Inflammatory macrophage treated with lipopolysaccharide for 1 hour (primary cell): ENCODE data around the gene OR51L1.
"Not testable (repeated sequence)": the region's sequence is repeated elsewhere in the genome, so short reads cannot be mapped to it uniquely, and the experiment has no call there.

Source experiments
- DNase-seq, 2 donors: peaks; one replicate each; pipeline ENCODE4 v3.0.0-alpha.2; 2020 to 2022

OR51L1 gene, protein sequence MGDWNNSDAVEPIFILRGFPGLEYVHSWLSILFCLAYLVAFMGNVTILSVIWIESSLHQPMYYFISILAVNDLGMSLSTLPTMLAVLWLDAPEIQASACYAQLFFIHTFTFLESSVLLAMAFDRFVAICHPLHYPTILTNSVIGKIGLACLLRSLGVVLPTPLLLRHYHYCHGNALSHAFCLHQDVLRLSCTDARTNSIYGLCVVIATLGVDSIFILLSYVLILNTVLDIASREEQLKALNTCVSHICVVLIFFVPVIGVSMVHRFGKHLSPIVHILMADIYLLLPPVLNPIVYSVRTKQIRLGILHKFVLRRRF

DNA sequence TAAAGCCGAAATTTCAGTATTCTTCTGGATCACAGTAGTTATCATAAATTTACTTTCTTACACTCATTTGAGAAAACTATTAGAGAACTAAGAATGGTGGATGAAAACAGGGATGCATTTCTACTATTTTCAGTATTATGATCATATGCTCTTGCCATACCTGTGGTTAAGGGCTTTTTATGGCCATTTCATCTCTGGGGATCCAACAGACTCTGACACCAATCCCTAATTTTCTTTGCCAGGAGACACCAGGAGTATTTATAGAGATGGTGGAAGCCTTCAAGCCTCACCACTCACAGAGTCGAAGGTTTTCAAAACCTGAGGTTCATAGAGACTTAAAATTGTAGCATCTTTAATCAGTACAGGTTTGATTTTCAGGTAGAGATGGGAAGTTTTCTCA, at the start of gene OR51L1:
Gene OR51L1, plus strand, starts transcription at position 301 of the 400 bp plus-strand sequence. CDS start 4,132 bp downstream, outside the sequence.
- no peak for DNase-seq

DNA sequence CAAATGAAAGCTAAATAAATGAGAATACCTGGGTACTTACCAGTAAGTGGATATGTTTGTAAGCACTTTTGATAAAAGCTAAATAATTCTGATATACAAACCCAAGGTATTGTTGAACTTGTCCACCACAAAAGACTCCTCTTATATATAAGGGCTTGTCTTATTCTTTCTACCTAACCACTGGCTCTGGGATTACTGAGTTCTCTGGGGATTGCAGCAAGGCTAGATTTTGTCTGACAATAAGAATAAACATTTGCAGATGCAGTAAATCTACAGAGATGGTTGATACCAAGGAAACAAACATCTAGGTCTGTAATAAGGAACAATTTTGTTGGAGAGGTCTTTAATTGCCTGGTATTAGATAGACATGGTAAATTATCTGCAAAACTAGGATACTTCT, 47.1 kb upstream of the OR51L1 start, which contains the start of gene OR51A4:
Gene OR51A4, minus strand, starts transcription at position 101 of the 400 bp plus-strand sequence. CDS start 505 bp downstream, outside the sequence.
- no peak for DNase-seq

DNA sequence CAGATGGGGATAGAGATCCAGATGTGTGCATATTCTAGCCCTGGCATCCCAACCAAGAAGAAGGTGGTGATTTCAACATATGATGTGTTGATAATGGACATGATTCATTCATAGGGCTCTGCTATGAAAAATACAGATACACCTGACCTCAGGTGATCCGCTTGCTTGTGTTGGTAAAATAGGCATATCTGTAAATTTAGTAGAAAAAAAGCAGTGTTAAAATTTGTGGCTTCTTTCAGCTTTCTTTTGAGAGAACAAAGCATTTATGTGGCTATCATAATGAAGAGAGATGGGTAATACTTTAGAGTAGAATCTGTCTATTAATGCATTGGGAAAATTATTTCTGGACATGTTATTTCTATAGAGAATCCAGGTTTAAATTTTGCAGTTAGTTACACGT, 39.0 kb upstream of the OR51L1 start, which contains the start of gene OR51A2:
Gene OR51A2, minus strand, starts transcription at position 101 of the 400 bp plus-strand sequence. Its CDS starts 0 bp downstream, at position 101.
- not testable (repeated sequence) for DNase-seq

DNA sequence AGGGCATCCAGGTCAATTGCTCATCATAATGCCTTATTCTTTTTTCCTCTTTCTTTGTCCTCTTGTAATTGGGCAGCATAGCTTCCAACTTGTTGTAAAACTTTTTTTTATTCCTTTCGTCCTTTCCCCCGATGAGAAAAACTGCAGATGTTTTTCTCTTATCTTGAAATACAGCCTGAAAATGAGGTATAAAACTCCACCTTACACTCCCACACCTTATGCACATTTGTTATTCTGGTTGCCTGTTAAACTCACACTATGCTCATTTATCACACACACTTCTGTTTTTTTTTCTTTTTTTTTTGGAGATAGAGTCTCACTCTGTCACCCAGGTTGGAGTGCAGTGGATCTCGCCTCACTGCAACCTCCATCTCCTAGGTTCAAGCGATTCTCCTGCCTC, 37.3 kb upstream of the OR51L1 start:
- no peak for DNase-seq

DNA sequence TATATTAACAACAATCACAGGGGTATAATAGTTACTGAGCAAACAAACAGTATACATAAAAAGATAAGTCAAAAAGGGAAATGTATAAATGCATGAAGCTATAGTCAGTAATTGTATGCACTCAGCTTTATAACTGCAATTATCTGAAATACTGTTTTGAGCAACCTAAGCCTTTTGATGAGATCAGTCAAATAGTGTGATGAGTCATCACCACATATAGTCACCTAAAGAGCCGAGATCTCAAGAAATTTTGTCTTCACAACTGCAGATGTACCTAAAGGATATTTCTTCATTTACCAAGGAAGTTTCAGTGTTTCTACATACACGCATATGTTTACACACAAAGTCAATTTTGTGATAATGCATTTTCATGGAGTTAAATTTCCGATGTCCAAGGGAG, 33.8 kb upstream of the OR51L1 start:
- DNase-seq: no peak

DNA sequence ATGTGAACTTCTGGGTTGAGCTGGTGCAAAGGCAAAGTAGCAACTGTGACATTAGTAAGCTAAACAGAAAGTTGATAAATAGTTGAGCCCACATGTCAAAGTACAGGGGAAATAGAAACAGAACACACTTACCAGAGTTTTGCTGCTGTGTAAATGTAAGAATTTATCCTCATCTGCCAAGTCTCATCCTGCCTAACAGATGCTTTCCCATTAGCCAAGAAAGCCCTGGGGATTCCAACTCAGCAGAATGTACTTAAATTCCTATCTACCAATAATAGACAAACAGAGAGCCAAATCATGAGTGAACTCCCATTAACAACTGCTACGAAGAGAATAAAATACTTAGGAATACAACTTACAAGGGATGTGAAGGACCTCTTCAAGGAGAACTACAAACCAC, 31.8 kb upstream of the OR51L1 start:
- no peak for DNase-seq

DNA sequence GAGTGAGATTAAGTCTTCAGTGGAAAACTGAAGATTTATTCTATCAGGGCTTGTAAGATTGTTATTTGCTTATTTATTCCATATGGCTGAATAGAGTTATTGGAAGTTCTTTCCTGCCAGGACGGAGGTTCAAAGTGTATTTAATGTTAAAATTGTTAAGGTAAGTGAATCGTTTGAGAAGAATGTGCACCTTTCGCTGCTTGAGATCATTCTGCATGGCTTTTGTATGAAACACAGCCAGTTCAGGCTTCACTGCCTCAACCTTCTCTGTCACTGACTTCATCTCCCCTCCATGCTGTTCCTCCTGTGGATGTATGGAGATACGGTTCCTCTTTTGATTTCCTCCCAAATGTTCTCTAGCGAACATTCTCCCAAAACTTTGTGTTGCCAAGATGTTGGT, 19.2 kb upstream of the OR51L1 start:
- DNase-seq: no peak

DNA sequence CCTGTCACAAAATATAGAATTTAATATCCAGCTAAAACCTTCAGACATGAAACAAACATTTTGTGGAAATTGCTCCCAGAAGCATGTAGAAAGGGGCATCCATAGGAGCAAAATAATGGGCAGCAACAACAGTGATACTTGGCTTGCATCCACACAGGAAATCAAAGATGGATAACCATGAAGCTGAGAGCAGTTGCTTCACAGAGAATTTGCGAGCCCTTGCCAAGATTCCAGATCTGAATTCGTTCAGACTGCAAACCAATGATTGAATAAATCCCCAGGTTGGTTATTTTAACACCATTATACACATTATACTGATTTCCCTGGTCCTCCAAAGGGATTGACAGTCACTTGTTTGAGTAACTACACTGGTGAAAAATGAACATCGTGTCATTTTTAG, 15.6 kb upstream of the OR51L1 start:
- no peak for DNase-seq

DNA sequence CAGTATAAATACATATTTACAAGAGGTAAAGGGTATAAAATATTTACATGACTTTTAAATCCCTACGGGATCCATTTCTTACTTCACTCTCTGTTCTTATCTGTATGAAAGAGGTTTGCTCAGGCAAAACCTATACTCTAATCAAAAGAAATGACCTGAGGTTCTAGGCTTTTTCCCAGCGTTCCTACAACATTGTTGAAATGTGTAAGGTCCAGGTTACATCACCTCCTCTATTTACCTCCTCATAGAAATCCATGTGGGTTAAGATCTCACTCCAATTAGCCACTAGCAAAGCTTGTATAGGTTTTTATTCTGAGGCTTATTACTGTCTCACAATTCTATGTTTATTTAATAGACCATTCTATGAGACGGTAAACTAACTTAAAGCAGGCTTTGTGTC, 12.0 kb upstream of the OR51L1 start:
- DNase-seq: no peak

DNA sequence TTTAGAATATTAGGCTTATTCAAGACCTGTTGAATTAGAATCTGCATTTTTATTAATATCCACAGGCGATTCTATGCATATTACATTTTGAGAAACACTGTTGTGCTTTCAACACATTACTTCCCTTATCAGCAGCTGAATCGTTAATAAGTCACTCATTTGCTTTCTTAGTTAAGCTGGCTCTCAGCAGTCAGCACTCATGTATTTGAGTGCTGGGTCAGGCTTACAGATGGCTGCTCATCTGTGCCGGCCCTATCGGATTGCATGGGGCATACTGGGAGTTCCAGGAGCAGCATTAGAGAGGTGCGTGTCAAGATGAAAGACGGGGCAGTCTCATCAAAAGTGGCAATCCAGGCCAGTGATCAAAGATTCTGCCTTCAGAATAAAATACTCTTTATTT, 10.8 kb upstream of the OR51L1 start:
- DNase-seq: no peak

DNA sequence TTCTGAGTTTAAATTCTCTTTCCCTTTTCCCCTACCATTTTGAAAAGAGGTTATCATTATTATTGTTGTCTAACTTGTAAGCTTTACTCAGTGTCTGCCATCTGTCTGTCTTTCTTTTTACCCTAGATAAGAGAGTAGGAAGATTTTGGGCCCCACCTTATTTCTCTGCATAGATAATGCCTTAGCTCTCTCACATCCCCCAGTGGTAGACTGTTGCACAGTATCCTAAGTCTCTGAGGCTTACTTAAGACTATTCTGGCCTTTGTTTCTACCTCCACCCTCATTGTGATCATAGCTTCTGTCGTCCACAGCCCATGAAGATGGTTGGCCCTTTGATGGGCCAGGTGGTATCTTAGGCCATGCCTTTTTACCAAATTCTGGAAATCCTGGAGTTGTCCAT, 3.6 kb upstream of the OR51L1 start:
- DNase-seq: no peak

DNA sequence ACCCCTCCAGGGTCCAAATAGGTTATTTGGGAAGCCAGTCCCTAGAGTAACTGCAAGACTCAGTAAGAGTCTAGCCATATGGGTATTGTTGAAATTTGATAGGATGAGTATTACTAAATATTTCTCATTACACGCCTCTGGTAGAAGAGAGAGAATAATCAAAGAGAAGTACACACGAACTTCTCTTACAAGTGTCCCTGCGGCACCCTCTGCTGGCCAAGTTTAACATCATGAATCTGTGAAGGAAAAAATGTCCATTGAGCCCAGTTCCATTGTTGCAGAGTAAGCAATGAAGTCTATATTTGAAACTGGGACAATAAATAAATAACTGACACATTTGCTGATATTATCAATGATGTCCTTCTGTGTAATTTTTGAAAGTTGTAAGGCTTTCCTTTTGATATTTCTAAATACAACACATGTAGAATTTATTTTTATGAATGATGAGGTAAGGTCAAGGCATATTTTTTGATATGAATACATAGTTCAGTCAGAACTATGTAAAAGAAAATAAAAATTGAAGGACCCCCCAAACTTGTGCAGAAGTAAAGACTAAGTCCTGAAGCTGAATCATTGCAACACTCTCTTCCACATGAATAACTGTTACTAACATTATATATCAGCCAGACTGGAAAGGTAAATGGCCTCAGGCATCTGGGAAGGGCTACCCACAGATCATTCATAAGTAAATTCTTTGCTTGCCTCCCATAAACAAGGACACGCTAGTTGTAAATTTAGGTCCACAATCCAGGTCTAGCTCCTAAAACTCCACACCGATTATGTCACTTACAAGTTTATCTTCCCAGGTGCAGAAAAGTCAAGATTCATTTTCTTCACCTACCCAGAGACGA, 10.0 kb downstream of the OR51L1 start:
- peak; percentile 19 to 49 for DNase-seq

DNA sequence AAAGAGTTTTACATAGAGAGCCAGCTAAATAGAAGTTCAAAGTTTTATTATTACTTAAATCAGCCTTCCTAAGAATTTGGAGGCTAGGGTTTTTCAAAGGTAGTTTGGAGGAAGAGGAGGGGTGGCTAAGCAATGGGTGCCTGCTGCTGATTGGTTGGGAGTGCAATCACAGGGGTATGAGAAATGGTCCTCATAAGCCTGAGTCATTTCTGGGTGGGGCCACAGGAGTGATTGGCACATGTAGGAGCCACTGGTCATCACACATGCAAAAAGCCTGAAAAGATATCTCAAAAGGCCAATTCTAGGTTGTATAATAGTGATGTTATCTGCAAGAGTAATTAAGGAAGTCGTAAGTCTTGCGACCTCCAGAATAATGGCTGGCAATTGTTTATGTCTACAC, 12.9 kb downstream of the OR51L1 start:
- DNase-seq: no peak

DNA sequence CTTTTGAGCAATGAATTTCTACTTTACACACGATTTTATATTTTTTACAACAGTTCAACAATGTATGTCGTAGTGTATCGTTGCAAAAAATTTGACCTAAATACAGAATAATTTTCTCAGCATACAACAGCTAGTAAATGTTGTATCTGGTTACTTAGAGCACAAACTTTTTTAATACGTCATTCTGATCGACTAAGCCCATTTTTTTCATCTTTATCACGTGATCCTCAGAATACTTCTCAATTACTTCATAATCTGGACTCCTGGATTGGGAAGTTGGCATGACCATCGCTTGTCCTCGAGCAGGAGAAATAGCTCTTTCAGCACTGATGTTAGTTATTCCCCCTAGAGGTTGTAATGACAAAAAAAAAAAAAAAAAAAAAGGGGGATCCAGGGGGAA, 16.6 kb downstream of the OR51L1 start:
- no peak for DNase-seq

DNA sequence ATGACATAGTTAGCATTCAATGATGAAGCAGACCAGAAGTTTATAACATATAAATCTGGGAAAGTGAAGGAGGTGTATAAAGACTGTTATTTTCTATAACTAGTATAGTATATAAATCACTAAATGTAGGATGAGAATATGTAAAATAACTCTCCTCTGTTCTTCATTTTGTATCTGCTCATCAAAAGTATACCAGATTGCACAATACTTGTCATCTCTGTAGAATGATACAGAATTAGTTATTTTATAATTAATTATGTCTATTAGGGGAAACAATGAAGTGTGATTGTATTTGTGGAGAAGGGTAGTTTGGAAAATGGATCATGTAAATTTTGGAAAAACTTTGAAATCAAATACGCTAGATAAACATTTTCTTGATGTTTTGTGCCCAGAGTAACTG, 18.4 kb downstream of the OR51L1 start:
- no peak for DNase-seq

DNA sequence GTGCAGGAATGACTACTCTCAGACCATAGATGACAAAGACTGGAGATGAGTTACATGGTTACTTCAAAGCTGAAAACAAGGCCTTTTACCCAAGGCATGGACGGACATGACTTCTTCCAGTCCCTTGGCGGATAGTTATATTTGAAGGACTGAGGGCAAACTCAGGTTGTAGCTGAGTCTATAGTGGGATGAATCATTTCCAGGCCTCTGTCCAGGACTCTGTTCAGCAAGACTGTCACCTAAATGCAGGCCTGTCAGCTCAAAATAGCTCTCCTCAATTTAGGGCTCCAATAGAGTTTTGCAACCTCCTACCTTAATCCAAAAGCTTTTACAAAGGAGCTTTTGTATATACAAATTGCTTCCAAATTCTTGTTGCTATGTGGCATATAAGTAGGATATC, 27.3 kb downstream of the OR51L1 start:
- no peak for DNase-seq

DNA sequence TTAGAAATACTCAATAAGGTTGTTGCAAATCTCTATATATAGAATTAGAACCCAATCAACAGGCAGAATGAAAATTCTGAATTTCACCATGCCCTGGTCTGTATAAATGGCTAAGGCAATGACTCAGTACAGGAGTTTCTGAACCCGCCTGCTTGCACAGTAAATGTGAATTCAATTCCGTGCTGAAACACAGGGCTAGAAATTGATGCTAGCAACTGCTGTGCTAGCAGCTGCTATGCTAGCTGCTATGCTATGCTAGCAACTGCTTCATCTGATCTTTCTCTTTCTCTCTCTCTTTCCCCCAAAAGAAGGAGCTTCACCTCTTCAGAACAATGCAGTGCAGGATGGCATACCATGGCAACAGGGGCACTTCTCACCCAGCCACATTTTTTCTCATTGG, 42.0 kb downstream of the OR51L1 start:
- no peak for DNase-seq

DNA sequence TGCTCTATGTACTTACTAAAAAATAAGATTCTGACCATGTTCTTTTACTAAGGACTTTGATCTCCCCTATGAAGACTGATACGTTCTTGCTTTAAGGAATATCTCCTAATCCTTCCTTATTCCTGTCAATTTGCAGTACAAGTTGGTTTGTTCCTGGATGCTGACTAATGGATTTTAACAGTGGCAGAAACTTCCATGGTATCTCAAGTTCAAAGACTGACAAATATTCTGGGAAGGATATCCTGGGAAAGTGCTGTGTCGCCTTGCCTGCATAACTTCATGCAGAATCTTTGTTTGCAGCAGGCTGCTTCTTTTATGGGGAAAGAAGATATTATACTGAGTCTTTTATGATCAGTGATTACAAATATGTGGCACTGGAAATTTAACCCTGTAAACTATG, 43.3 kb downstream of the OR51L1 start:
- no peak for DNase-seq

DNA sequence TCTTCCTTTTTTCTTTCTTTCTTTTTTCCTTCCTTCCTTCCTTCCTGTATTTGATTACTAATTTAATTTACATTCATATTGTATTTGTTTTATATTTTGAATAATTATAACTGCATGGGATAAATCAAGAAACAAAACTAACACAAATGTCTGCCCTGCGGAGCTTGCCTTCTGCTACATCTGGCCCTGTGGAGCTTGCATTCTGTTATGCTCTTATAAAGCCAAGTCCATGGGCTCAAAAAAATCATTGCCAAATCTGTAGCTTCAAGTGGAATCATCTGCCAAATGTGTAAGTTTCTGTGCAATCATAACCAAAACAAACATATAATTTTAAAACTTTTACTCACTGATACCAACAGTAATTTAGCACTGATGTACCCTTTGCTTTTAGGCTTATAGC, 43.7 kb downstream of the OR51L1 start:
- DNase-seq: no peak

DNA sequence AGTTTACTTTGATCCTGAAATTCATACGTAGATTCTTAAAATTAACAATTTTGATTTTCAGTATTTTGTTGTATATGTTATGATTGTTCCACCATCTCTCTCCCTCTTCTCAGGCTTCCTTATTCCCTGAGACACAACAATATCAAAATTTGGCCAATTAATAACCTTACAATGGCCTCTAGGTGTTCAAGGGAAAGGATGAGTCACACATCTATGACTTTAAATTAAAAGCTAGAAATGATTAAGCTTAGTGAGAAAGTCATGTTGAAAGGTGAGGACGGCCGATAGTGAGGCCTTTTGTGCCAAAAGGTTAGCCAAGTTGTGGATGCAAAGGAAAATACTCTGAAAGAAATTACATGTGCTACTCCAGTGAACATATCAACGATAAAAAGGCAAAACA, 46.2 kb downstream of the OR51L1 start:
- no peak for DNase-seq

DNA sequence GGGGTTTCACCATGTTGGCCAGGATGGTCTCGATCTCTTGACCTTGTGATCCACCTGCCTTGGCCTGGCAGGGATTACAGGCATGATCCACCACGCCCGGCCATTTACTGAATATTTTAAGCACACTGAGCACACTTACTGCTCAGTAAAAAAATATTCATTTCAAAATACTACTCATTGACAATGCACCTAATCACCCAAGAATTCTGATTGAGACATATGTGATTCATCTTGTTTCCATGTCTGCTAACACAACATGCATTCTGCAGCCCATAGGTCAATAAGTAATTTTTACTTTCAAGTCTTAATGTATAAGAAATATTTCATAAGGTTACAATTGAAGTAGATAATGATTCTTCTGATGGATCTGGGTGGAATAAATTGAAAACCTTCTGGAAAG, 47.4 kb downstream of the OR51L1 start:
- no peak for DNase-seq

DNA sequence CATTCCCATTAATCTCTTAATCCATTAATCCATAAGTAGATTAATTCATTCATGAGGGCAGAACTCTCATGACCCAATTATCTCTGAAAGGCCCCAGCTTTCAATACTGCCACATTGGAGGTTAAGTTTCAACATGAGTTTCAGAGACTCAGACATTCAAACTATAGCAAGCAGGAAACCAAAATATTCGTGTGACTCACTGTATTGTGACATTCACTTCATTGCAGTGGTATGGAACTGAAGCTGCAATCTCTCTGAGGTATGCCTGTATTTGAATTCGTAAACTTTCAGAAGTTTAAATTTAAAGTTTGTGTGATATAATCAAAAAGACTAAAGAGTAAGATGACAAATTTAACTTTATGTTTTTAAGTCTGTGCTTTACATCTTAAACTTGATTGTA, 48.7 kb downstream of the OR51L1 start:
- no peak for DNase-seq

DNA sequence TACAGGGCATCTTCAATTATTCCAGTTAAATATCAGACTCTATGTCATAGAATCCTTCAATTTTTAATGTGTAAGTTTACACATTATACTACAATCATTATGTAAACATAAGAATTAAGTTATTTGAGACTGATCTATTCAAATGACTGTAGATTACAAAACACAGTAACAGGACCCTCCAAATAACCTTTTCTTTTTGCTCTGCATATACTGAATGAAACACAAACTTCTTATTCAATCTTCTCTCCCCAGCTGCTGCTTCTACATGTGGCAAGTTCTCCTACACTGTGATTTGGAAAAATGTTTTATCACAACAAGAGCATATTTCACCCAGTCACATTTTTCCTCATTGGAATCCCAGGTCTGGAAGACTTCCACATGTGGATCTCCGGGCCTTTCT, 51.6 kb downstream of the OR51L1 start, which contains the start of gene OR52J3:
Gene OR52J3, plus strand, starts transcription at position 301 of the 400 bp plus-strand sequence. Its CDS starts 0 bp downstream, at position 301.
- DNase-seq: no peak

DNA sequence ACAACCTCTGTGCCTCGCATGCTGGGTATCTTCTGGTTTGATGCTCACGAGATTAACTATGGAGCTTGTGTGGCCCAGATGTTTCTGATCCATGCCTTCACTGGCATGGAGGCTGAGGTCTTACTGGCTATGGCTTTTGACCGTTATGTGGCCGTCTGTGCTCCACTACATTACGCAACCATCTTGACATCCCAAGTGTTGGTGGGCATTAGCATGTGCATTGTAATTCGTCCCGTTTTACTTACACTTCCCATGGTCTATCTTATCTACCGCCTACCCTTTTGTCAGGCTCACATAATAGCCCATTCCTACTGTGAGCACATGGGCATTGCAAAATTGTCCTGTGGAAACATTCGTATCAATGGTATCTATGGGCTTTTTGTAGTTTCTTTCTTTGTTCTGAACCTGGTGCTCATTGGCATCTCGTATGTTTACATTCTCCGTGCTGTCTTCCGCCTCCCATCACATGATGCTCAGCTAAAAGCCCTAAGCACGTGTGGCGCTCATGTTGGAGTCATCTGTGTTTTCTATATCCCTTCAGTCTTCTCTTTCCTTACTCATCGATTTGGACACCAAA, 52.2 kb downstream of the OR51L1 start:
- DNase-seq: no peak
